DMS114 treated with DMSO at 0.1 percent for 48 hours (cell line): ENCODE results near the gene BAG1.

Experiments used
- DNase-seq: peaks from one replicate; lab custom pipeline; 2025; ENCODE audit not compliant: unreplicated experiment; lab: John Stamatoyannopoulos, UW

Gene BAG1

DNA sequence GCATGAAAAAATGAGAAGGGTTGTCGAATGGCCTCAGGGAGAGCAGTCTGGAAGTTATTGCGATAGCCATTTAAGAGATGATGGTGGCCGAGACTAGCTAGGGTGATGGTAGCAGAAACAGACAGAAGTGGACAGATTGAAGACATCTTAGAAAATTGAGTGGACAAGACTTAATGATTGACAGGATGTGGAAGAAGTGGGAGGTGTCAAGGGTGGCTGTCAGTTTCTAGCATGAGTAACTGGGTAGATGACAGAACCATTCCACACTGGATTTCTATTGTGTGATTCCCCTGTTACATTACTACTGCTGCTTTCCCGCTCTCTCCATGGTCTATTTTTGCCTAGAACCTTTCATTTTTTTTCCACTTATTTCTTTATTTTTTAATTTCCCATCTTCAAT, 13.0 kb upstream of the BAG1 start:
- DNase-seq, result no peak

DNA sequence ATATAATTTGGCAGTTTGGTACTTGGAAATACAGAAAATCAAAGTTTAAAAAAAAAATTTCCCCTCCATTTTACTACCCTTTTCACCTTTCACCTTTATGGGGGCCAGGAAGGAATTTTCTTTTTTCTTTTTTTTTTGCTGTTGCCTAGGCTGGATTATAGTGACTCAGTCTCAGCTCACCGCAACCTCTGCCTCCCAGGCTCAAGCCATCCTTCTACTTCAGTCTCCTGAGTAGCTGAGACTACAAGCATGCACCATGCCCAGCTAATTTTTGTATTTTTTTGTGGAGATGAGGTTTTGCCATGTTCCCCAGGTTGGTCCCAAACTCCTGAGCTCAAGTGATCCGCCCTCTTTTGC, 9.4 kb upstream of the BAG1 start:
- no peak for DNase-seq

DNA sequence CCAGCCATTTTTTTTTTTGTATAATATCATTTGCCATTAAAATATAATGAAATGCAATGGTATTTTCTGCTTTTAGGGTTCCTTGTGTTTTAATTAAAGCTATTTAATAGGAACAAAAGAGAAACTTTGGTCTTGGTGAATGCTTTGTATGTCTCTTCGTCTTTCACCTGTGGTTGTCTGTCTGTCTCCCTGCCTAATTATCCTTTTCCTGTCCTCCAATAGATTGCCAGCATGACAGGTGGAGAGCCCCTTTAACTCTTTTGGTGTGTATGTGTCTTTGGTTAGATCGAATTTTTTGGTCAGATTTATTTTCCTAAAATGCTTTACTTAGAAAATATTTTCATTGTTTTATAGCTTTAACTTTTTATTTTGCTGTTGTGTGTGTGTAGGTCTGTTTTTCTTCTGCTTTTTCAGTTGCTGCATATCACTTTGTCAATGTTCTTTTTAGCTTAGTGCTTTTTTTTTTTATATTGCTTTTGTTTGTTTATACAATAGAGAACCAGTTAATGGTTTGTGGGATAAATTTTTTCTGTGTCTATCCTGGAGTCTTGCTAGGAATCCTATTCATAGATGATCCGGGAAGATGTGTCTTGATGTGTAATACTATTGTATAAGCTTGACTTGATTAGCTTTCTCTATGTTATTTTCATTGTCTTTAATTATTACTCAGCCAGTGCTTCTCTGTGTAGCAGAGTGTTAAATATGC, 8.9 kb upstream of the BAG1 start:
- DNase-seq, result no peak

DNA sequence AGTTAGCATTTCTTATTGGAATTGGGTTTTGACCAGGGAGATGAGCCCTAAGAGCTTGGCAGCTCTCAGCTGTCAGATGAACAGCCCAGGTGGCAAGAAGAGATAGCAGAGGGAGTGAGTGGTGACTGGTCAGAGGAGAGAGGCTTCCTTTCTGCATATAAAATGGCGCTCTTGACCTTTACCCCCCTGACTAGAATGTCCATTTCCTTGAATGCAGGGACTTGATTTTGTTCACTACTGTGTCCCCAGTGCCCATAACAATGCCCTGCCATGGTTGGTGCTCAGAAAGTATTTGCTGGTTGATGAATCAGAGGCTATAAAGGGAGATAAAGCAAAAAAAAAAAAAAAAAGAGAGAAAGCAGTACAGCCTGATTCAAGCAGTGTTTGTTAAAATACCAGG, 7.6 kb upstream of the BAG1 start:
- no peak for DNase-seq

DNA sequence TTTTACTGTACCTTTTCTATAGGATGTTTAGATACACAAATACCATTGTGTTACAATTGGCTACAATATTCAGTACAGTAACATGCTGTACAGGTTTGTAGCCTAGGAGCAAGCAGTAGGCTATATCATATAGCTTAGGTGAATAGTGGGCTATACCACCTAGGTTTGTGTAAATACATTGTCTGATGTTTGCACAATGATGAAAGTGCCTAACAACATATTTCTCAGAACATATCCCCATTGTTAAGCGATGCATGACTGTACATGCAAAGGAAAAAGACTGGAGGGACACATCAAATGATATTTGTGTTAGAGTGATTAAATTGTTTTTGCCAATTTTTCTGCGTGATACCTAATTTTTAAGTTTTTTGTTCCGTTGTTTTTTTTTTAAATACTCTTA, 5.6 kb upstream of the BAG1 start:
- no peak for DNase-seq

DNA sequence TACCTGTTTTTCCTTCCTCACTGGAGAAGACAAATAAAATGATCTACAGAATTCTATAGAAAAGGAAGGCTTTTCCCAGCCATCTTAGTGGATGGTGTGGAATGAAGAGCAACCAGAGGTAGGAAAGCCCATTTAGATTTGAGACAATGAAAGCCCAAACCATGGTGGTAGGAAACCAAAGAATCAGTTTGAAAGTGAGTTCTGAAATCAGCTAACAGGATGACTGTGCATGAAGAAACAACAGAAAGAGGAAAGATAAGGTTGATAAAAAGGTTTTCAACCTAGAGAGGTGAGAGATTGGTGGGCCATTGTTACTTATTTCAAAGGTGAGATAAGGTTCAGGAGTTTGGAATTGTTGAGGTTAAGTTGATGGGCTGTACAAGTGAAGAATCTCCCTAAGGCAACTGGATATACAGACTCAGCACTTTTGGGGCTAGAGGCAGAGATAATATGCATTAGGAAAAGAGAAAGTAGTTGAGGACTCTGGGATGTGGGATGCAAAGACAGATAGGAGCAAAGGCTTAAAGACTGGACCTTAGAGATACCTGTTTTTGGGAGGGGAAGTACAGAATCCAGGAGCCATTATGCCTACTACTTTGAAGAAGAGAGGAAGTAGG, 2.8 kb upstream of the BAG1 start:
- DNase-seq, result no peak

DNA sequence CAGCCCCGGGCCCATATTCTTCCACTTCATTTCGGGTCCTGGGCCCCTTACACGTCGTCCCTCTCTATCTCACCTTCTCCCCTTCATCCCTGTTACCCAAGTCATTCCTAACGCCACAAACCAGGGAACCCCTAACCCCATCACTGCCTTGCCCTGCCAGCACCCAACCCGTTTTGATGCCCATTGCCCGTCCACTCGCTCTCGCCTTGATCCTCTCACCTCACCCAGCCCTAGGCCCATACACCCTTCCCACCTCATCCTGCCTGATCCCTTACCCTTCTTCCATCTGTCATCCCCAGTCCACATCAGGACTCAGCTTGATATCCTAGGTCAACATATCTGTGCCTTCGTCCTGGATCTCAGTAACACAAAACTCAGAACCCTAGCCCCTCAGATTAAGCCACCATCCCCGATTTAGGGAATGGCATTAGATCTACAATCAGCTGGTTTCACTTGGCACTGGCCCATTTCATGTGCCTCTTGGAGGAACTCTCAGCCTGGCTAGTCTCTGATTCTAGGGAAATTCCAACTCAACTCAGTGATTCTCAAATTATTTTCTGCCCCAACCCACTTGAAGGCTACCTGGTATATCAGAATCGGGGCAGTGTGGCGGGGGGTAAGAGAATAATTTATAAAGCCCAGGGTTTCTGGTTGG, 830 bp upstream of the BAG1 start:
- no peak for DNase-seq

DNA sequence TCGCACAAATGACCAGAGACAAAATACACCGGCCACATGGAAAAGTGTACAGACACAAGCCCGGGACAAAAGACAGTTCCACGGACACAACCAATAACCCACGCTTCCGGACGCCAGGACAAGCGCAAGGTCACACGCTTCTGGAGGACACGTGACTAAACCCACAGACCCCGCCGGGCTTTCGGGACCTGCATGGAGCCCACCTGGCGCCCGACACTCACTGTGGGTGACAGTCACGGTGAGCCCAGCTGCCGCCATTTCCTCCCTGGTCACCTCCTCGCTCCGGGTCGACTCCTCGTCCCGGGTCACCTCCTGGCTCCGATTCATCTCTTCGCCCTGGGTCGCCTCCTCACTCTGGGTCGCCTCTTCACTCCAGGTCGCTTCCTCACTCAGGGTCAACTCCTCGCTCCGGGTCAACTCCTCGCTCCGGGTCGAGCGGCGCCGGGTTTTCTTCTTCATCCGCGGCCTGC, 470 bp downstream of the BAG1 start:
- DNase-seq, result no peak

DNA sequence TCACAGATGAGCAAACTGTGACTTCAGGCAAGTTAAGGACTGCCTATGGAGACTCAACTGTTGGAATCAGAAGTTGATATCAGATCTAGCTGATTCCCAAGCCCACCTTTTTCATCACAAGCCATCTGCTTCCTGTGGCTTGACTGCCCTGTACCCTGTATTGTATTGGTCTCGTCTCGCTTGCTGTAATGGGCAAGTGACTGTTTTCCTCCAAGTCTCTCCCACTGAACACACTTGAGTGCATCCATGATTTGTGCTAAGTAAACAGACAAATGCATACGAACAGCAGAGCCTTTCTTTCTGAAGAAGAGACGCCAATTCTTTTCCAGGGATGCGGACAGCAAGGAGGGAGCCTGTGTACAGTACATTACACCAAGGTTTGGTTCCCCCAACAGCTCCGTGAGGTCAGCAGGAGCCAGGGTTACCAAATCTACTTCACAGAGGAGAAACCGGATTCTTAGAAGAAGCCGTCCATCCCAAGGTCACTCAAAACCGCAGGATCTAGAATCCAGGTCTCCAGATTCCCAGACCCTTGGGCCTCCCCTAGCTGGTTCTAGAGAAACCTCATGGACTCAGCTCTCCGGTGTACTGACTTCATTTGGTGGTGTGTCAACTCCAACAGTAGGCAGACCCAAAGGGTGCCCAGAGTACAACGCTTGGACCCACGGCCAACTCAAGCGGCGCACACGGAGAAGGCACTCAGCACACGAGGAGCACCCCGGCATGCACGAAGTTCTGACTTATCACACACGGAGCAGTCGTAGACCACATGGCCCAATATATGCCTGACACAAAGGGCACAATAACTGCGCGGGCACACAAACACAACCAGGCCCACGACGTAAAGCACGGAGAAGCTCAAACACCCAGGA, 1.1 kb downstream of the BAG1 start:
- DNase-seq, result no peak

DNA sequence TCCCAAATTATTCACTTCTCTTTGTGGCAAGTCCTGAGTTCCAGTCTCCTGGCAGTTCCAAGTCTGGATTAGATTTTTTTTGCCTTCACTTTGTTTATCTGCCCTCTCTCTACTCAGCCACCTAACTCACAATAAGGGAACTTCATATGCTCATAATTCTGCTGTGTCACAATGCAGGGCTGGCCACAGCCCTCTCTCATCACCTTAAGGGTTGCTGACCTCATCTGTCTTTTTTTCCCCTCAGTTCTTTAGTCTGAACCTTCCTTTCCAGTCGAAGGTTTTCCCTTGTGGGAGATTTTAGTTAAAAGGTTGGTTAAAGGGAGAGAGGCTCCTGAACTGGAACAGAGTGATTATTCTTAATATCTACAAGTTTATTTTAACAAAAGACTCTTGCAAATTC, 4.1 kb downstream of the BAG1 start:
- DNase-seq, result no peak

DNA sequence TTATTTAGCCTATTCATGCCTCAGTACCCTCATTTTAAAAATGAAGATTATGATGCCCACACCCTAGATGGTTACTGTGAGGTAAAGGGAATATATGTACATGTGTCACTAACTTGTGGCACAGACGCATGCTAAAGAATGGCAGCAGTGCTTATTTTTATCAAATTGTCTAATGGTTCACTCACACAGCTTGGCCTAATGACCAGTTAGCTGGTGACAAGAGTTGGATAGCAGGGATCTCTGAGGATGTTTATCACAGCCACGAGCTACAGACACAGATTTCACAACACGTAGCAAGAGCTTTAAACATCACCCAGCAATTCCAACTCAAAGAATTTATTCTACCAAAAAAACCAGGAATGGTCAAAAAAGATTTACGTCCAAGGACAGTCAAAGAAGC, 7.2 kb downstream of the BAG1 start:
- DNase-seq, result no peak

DNA sequence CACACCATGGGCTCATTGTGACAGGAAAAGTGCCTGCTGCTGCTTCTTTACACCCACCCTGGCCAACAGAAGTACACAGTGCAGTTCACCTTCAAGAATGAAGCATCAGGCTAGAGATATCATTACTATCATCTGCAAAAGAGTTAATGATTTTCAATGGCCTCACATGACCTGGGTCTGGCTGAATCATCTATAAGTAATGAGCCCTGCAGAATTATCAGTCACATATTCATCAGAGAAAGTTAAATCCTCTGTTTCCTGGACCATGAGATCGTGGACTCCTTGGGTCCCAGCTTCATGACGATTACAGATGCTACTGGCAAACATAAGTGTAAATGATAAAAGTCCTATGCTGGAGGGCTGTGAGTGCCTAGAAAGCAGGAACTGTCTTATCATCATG, 8.3 kb downstream of the BAG1 start:
- no peak for DNase-seq

DNA sequence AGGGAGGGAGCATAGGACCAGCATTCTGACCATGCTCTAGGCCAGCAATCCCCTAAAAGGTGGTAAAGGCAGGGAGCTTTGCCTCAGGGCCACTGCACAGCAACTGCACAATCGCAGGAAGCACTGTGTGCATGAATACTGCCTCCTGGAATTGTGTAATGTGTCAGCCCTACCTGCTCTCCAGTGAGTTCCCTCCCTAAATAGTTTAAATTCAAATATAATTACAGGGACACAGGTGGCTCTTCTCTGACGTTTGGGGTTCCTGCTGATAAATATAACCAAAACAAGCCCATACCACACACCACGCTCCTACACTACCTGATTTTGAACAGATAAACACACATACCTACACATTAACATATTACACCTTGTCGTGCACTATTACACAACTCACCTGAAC, 9.0 kb downstream of the BAG1 start:
- no peak for DNase-seq

DNA sequence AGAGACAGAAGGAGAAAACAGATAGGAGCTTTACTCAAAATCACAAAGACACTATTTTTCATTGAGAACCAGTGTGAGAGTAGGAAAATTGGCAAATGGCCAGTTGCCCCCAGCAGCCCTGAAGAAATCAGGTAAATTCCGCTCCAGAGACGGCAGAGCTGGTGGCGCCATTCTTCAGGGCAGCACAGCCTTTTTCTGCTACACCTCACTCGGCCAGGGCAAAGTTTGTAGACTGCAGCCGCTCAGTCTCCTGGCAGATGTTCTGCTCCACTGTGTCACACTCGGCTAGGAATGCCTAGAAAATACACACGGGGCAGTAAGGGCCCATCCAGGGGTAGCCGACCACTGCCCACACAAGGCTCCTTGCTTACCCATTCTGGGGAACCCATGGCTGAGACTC, 9.5 kb downstream of the BAG1 start:
- no peak for DNase-seq

DNA sequence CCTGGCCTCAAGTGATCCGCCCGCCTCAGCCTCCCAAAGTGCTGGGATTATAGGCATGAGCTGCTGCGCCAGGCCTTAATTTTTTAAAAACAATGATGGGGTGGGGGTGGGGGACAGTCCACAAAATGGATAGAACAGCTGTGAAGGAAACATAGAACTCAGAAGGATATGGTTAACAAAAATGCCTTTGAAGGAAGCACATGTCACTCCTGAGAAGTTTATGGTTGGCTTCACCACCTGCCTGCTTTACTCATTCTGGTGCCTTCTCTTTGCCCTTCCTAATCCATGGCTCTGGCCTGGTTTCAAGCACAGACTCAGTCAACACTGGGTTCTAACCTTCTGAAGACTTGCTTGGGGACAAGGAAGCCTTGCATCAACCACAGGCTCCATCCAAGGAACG, 10.3 kb downstream of the BAG1 start:
- DNase-seq, result no peak

DNA sequence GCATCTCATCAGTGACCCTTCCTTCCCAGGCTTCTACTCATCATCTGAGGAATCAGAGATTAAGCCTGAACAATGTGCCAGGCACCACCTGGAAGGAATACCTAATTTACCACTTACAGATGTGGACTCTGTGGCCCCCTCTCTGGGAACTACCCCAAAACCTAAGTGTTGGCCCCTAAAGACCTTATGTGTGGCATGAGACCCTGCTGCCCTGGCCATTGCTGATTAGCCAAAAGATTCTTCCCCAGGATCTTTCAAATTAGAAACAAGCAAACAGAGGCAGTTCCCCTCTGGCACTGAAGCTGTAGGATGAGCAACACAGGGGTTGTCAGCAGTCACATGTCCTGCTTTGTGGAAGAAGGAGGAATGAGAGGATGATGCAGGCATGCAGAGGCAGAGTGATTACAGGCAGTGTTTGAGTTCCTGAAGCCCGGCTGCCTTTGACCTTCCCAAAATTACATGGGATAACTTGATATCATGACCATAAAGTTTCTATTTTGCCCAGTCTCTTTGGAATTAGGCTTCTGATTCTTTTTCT, 14.0 kb downstream of the BAG1 start:
- no peak for DNase-seq

DNA sequence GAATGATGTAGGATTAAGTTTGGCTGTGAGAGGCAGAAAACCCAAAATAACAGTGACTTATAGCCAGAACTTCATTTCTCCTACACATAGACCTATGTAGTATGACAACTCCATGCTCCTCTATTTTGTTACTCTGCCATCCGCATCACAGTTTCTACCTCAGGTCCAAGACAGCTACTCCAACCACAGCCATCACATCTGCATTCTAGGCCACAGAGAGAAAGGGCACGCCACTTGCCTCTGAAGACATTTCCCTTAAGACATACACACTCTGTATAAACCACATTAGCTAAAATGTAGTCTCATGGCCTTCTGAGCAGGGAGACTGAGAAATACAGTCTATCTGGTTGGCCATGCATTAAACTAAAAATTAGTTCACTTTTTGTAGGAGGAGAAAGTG, 14.5 kb downstream of the BAG1 start:
- DNase-seq, result no peak

DNA sequence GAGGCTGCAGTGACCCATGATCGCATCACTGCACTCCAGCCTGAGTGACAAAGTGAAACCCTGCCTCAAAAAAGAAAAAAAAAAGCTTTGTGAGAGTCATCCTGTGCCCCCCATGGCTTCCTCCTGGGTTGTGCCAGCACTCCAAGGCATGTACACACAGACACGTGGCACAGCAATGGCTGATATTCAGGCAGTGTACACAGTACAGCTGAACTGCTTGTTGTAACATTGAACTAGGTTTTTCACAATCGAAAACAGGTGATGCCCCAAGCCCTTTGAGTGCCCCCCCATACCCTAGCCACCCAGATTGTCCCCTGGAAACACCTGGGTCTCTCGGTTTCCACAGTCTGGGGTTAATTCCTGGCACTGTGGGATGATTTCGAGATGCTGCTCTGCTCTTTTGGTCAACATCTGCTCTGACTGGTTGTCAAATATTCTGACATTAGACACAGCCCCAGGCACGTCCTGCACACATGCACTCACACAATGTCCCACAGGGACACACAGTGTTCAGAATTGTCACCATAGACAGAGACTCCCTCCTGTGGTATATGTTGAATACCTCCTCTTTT, 15.3 kb downstream of the BAG1 start:
- DNase-seq, result no peak

DNA sequence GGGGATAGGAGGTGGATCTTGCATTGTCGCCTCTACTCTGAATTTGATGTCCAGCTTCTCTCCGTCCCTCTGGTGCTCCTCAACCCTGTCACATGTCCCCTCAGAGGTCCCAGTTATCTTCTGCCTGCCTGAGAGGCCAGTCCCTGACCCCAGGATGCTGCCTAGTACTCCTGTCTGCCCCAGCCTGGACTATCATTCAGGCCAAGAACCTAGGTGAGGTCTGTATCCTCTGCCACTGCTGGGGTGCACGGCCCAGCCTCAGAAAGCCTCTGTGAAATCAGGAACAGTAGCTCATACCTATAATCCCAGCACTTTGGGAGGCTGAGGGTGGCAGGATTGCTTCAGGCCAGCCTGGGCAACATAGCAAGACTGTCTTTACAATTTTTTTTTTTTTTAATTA, 15.9 kb downstream of the BAG1 start:
- no peak for DNase-seq

DNA sequence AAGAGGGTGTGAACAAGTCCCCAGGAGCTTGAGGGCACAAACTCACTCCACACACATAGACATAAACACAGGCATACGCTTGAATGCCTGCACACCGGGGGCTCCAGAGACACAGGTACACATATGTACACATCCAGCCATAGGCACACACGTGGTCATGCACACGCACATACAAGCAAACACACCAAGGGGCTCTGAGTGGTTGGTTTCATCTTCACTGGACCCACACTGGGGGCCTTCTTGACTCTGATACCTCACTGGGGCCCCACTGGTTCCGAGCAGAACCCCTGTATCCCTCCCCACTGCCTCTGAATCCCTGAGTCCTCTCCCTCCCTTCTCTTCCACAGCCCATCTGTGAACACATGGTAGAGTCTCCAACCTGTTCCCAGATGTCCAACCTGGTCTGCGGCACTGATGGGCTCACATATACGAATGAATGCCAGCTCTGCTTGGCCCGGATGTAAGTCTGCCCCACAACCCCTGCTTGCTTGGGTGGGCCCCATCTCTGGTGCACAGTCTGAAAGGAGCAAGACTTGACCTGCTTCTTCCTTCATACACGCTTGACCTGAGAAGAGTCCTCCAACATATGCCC, 18.1 kb downstream of the BAG1 start:
- no peak for DNase-seq

DNA sequence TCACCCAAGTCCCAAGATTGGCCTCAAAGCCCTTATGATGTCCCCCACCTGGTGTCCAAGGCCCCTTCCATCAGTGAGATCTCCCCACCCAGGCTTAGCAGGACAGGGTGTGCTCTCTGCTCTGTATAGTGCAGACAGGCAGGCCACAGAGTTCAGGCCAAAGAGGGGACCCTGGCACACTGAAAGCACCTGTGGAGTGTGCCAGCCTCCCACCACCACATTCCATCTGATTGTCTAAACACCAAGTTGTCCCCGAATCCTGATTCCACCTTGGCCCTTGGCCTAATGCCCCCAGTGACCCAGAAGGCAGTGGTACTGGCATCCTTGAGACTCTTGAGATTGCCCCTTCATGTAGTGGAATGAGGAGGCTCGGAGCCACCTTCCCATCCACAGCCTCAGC, 19.2 kb downstream of the BAG1 start:
- DNase-seq, result no peak
